Coronary artery (tissue), 2 donors: ENCODE data around the gene PLCG1.

Experiments
- DNase-seq: peaks from one replicate; pipeline ENCODE4 v3.0.0-alpha.2; 2017; ENCODE audit warnings: low spot score
- H3K27ac ChIP-seq, 2 donors: fragments of 200-600 bp; sonication (generic); one replicate each; pipeline ENCODE4 v1.5.1; 2016 to 2019
- H3K4me3 ChIP-seq: fragments of 200-600 bp; sonication (generic); 2 replicates; pipeline ENCODE4 v1.5.1; 2016; ENCODE audit warnings: mild to moderate bottlenecking, moderate library complexity
- CTCF ChIP-seq: fragments of 200-600 bp; sonication (generic); IDR thresholded peaks from one replicate; pipeline ENCODE4 v1.5.1; 2019; ENCODE audit warnings: antibody characterized with exemption

PLCG1 gene

GRCh38 chr20:41163821-41164220 is 26.5 kb downstream of the PLCG1 start:
- H3K4me3 ChIP-seq: no peak overlapping the region
- TF ChIP-seq CTCF: no peak
- DNase-seq: no peak
- no peak overlapping the region for H3K27ac ChIP-seq

- no peak overlapping the region for H3K4me3 ChIP-seq
- TF ChIP-seq CTCF: no peak
- H3K27ac ChIP-seq: no peak overlapping the region
- DNase-seq: no peak
These were observed 27.9 kb downstream of the PLCG1 start for GRCh38 chr20:41165001-41165882.

GRCh38 chr20:41166201-41167117 is 29.1 kb downstream of the PLCG1 start:
- H3K4me3 ChIP-seq: no peak overlapping the region
- DNase-seq: no peak

GRCh38 chr20:41167118-41167470 is 29.8 kb downstream of the PLCG1 start:
- Histone ChIP-seq H3K4me3 (no peak overlapping the region), H3K27ac (no peak overlapping the region)
- TF ChIP-seq CTCF: no peak
- no peak for DNase-seq

More at GRCh38 chr20:41166201-41167117, 29.1 kb downstream of the PLCG1 start:
- no peak for TF ChIP-seq CTCF
- H3K27ac ChIP-seq: no peak overlapping the region

- no peak for DNase-seq
- Histone ChIP-seq H3K4me3 (no peak overlapping the region), H3K27ac (no peak overlapping the region)
- no peak for TF ChIP-seq CTCF
These were observed 30.3 kb downstream of the PLCG1 start for GRCh38 chr20:41167481-41168253.

GRCh38 chr20:41168281-41169161 is 31.2 kb downstream of the PLCG1 start:
- no peak for TF ChIP-seq CTCF
- no peak for DNase-seq
- H3K27ac ChIP-seq: peak overlapping the region in 1 of 2 donors; percentile 60

More at GRCh38 chr20:41168281-41169161, 31.2 kb downstream of the PLCG1 start:
- H3K4me3 ChIP-seq: no peak overlapping the region
